CD4-positive, alpha-beta T cell (primary cell): ENCODE data around the gene MNT. TPM values are rescaled to one million over a fixed set of nuclear protein-coding genes. Genes with fewer than 3 reads are reported as not detected.
"Not testable (repeated sequence)": the region's sequence is repeated elsewhere in the genome, so short reads cannot be mapped to it uniquely, and the experiment has no call there.

Experiments used
- ATAC-seq: fragments of 200-7000 bp; cut with Tn5 transposase; one replicate; pipeline ENCODE4 v1.10.0; 2022; ENCODE audit warnings: mild to moderate bottlenecking; ENCODE audit not compliant: poor library complexity
- CTCF ChIA-PET: fragments of 350-600 bp; sonication (Branson Sonifier 250); formaldehyde crosslinking; loops from one replicate; lab custom pipeline; 2021; ENCODE audit warnings: antibody characterized with exemption, inconsistent platforms; lab: Charles Lee
- POLR2A ChIA-PET: fragments of 350-600 bp; sonication (Branson Sonifier 250); formaldehyde crosslinking; loops from one replicate; lab custom pipeline; 2021; ENCODE audit warnings: antibody characterized with exemption, inconsistent platforms; lab: Charles Lee
- DNase-seq, 14 experiments: peaks; one replicate each; pipeline ENCODE4 v3.0.0-alpha.2; 2013 to 2020; ENCODE audit warnings: mixed read lengths in 2 of 14
- H3K27ac ChIP-seq, 2 donors: one replicate each; pipeline versions ENCODE4 v1.5.1 to v1.7.0; 2013; ENCODE audit warnings: low read length in 2 of 2, low read depth in 1 of 2, mild to moderate bottlenecking in 1 of 2
- H3K27me3 ChIP-seq, 2 experiments: 1 replicate in 1 of 2; 2 replicates in 1 of 2; pipeline versions ENCODE4 v1.6.1 to v1.7.0; 2013; ENCODE audit warnings: low read length in 2 of 2, control low read depth in 1 of 2, mild to moderate bottlenecking in 1 of 2, moderate library complexity in 1 of 2; ENCODE audit not compliant: insufficient read depth in 2 of 2, control insufficient read depth in 1 of 2
- H3K36me3 ChIP-seq: one replicate; pipeline ENCODE4 v1.6.1; 2013; ENCODE audit warnings: low read length, control low read depth; ENCODE audit not compliant: insufficient read depth
- H3K4me1 ChIP-seq: one replicate; pipeline ENCODE4 v1.6.1; 2013; ENCODE audit warnings: low read length, control low read depth; ENCODE audit not compliant: insufficient read depth
- H3K4me3 ChIP-seq: one replicate; pipeline ENCODE4 v1.5.1; 2013; ENCODE audit warnings: mild to moderate bottlenecking, low read length, moderate library complexity
- H3K9me3 ChIP-seq, 2 experiments: 1 replicate in 1 of 2; 2 replicates in 1 of 2; pipeline versions ENCODE4 v1.6.1 to v1.7.0; 2013; ENCODE audit warnings: low read length in 2 of 2, mild to moderate bottlenecking in 2 of 2, control low read depth in 1 of 2, moderate library complexity in 1 of 2; ENCODE audit not compliant: control insufficient read depth in 1 of 2, insufficient read depth in 1 of 2
- H3K27ac Mint-ChIP-seq: one replicate; pipeline ENCODE4 v1.8.0; 2020; ENCODE audit warnings: mixed read lengths
- H3K27me3 Mint-ChIP-seq: one replicate; pipeline ENCODE4 v1.8.0; 2021; ENCODE audit warnings: mixed read lengths
- H3K36me3 Mint-ChIP-seq: one replicate; pipeline ENCODE4 v1.8.0; 2021; ENCODE audit warnings: low read depth, mixed read lengths
- H3K4me1 Mint-ChIP-seq: one replicate; pipeline ENCODE4 v1.8.0; 2021; ENCODE audit warnings: low read depth, mixed read lengths
- H3K4me3 Mint-ChIP-seq: one replicate; pipeline ENCODE4 v1.8.0; 2020; ENCODE audit warnings: mild to moderate bottlenecking, mixed read lengths
- H3K9me3 Mint-ChIP-seq: one replicate; pipeline ENCODE4 v1.8.0; 2020; ENCODE audit warnings: mixed read lengths
- intact Hi-C, 2 experiments: fragments of 100-400 bp; cut with DNase I in 1 of 2; cut with micrococcal nuclease in 1 of 2; formaldehyde crosslinking; loops; one replicate each; pipeline versions ENCODE4 v1.15.1 to v1.9.0; 2023 to 2025; cut with DNase I, micrococcal nuclease
- total RNA-seq, 174 experiments: library from RNA in 2 of 174; stranded (reverse) in 2 of 174; gene quantifications; one replicate each; pipeline ENCODE4 v1.2.3 and lab custom pipeline; 2021 to 2026
- TF ChIP-seq, protein P1 (sequence below): fragments of 200-600 bp; IDR thresholded peaks from one replicate; pipeline ENCODE4 v1.8.0; 2022; ENCODE audit warnings: antibody characterized with exemption, mild to moderate bottlenecking

The MNT gene
- total RNA-seq, 2 experiments from 2014 or later = 111 to 118 TPM

DNA sequence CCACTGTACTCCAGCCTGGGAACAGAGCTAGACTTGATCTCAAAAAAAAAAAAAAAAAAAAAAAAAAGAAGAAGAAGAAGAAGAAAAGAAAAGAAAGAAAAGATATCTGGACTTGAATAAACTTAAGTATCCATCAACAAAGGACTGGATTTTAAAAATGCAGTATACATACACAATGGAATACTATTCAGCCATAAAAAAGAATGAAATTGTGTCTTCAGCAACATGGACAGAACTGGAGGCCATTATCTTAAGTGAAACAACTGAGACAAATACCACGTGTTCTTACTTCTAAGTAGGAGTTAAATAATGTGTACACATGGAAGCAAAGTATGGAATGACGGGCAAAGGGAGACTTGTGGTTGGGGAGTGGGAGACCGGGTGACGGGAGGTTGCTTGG is 40.1 kb upstream of the MNT start:
- POLR2A ChIA-PET = no interaction called here

DNA sequence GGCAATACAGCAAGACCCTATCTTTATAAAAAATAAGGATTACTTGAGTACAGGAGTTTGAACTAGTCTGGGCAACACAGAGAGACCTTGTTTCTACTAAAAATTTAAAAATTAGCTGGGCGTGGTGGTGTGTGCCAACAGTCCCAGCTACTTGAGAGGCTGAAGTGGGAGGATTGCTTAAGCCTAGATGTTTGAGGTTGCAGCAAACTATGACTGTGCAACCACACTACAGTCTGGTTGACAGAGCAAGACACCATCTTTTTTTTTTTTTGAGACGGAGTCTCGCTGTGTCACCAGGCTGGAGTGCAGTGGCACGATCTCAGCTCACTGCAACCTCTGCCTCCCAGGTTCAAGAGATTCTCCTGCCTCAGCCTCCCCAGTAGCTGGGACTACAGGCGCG is 39.1 kb upstream of the MNT start:
- peak in 2 of 14 experiments; percentile 39 to 61 for DNase-seq
- H3K4me1 ChIP-seq, CTCF ChIA-PET, H3K9me3 Mint-ChIP-seq, H3K4me3 Mint-ChIP-seq, POLR2A ChIA-PET, H3K4me3 ChIP-seq, H3K27ac Mint-ChIP-seq, H3K27me3 ChIP-seq, H3K27me3 Mint-ChIP-seq, ATAC-seq, H3K9me3 ChIP-seq, H3K4me1 Mint-ChIP-seq, intact Hi-C loops, H3K27ac ChIP-seq: not testable (repeated sequence)
- peaks cover 83% of the 10 kb centered on the region for H3K36me3 Mint-ChIP-seq
- H3K36me3 ChIP-seq = peaks cover 56% of the 10 kb centered on the region

More for the DNA sequence above, 40.1 kb upstream of the MNT start:
- intact Hi-C loops = no loop called here
- peaks cover 82% of the 10 kb centered on the region for H3K36me3 Mint-ChIP-seq
- TF ChIP-seq, protein P1, sequence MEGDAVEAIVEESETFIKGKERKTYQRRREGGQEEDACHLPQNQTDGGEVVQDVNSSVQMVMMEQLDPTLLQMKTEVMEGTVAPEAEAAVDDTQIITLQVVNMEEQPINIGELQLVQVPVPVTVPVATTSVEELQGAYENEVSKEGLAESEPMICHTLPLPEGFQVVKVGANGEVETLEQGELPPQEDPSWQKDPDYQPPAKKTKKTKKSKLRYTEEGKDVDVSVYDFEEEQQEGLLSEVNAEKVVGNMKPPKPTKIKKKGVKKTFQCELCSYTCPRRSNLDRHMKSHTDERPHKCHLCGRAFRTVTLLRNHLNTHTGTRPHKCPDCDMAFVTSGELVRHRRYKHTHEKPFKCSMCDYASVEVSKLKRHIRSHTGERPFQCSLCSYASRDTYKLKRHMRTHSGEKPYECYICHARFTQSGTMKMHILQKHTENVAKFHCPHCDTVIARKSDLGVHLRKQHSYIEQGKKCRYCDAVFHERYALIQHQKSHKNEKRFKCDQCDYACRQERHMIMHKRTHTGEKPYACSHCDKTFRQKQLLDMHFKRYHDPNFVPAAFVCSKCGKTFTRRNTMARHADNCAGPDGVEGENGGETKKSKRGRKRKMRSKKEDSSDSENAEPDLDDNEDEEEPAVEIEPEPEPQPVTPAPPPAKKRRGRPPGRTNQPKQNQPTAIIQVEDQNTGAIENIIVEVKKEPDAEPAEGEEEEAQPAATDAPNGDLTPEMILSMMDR = no peak
- no peak overlapping the region for H3K4me3 Mint-ChIP-seq
- CTCF ChIA-PET = no interaction called here
- H3K9me3 Mint-ChIP-seq = peaks cover 1% of the 10 kb centered on the region
- H3K27ac ChIP-seq = no peak overlapping the region
- H3K27me3 ChIP-seq = no peaks in the 10 kb centered on the region
- no peaks in the 10 kb centered on the region for H3K4me1 Mint-ChIP-seq
- ATAC-seq (no peak), DNase-seq (no peak)
- H3K4me1 ChIP-seq = no peaks in the 10 kb centered on the region
- no peaks in the 10 kb centered on the region for H3K27me3 Mint-ChIP-seq
- H3K4me3 ChIP-seq = no peak overlapping the region
- peaks cover 53% of the 10 kb centered on the region for H3K36me3 ChIP-seq
- no peaks in the 10 kb centered on the region for H3K9me3 ChIP-seq
- H3K27ac Mint-ChIP-seq = no peak overlapping the region

DNA sequence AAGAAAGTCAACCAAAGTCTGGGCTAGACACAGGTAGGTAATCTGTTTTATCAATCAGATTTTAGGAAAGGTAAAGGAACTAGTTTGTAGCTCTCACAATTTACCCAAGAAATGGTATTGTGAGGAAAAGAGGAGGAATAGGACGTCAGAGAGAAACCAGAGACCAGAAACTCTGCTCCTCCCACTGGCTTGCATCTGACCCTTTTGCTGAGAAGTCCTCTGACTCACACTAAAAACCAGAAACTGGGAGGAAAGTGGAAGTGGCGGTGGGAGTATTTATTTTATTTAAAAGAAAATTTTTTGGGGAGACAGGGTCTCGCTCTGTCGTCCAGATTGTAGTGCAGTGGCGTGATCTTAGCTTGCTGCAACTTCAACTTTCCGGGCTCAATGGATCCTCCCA is 38.0 kb upstream of the MNT start:
- Mint-ChIP-seq H3K36me3 (peaks cover 90% of the 10 kb centered on the region), H3K4me3 (no peak overlapping the region), H3K4me1 (no peaks in the 10 kb centered on the region), H3K27me3 (no peaks in the 10 kb centered on the region), H3K9me3 (no peaks in the 10 kb centered on the region), H3K27ac (no peak overlapping the region)
- no peaks in the 10 kb centered on the region for H3K4me1 ChIP-seq
- H3K36me3 ChIP-seq = peaks cover 64% of the 10 kb centered on the region
- TF ChIP-seq, protein P1 = no peak
- H3K9me3 ChIP-seq = no peaks in the 10 kb centered on the region
- no peak overlapping the region for H3K4me3 ChIP-seq
- no peak for ATAC-seq
- H3K27me3 ChIP-seq = no peaks in the 10 kb centered on the region
- POLR2A ChIA-PET = no interaction called here
- intact Hi-C loops = no loop called here
- H3K27ac ChIP-seq = no peak overlapping the region
- CTCF ChIA-PET = no interaction called here
- DNase-seq = peak in 2 of 14 experiments; percentile 35 to 46

DNA sequence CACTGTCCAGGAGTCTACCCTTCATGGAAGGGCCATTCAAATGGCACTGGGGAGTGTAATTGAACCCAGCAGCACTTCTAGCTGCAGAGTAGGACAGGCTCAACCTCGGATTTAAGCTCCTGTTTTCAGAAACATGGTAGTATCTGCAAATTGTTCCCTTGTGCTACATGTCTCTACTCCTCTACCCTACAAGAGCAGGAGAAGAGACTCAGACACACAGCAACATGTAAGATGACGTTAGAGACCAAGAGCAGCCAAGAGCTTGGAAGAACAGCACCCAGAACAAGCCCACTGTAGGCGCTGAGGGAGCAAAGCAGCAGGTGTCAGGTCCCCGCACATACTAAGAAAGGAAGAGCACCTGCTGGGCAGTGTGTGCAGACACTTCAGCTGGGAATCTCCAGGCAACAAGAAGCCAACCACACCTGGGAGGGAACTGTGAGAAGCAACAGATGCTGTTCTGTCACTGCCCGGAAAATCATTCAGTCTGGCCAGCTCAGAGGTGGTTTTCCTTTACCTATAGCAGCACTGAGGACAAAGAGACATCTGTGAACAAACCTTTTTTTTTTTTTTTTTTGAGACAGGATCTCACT is 35.6 kb upstream of the MNT start:
- peaks cover 88% of the 10 kb centered on the region for H3K36me3 Mint-ChIP-seq
- H3K9me3 Mint-ChIP-seq = no peaks in the 10 kb centered on the region
- TF ChIP-seq, protein P1 = no peak
- H3K4me3 ChIP-seq = no peak overlapping the region
- no peaks in the 10 kb centered on the region for H3K9me3 ChIP-seq
- DNase-seq = no peak
- no peaks in the 10 kb centered on the region for H3K4me1 Mint-ChIP-seq
- H3K27ac ChIP-seq = no peak overlapping the region
- ATAC-seq = no peak
- H3K36me3 ChIP-seq = peaks cover 74% of the 10 kb centered on the region
- ChIA-PET POLR2A (no interaction called here), CTCF (interaction anchor here (0.7 kb wide), 1 partner anchor 62 kb away, joined by 3 read pairs; no protein-coding TSS in a partner anchor)
- H3K27me3 ChIP-seq = no peaks in the 10 kb centered on the region
- H3K4me1 ChIP-seq = no peaks in the 10 kb centered on the region
- no peak overlapping the region for H3K27ac Mint-ChIP-seq
- no peak overlapping the region for H3K4me3 Mint-ChIP-seq
- H3K27me3 Mint-ChIP-seq = no peaks in the 10 kb centered on the region
- intact Hi-C loops = no loop called here
